ENCODE measurements around the gene PBOV1.

PBOV1 gene

GRCh38 chr6:138248878-138249277 lies 30.6 kb upstream of the PBOV1 start:
- no peak for TF ChIP-seq CTCF (IDR thresholded peaks at IDR 0.05; ENCODE audit: low read depth, low read length)
- in situ Hi-C loops (cut with HindIII; ENCODE audit: low sequenced_read_pairs): no loop called here
- no peak overlapping the region for H3K4me3 ChIP-seq (ENCODE audit: low read depth, low read length)
- no peak for DNase-seq (ENCODE audit: low read depth, low spot score)

GRCh38 chr6:138248011-138248410 lies 29.7 kb upstream of the PBOV1 start:
- in situ Hi-C loops (cut with HindIII; ENCODE audit: low sequenced_read_pairs): no loop called here
- DNase-seq (ENCODE audit: low read depth, low spot score): no peak
- no peak overlapping the region for H3K4me3 ChIP-seq (ENCODE audit: low read depth, low read length)
- TF ChIP-seq CTCF (IDR thresholded peaks at IDR 0.05; ENCODE audit: low read depth, low read length): no peak

- no peak for TF ChIP-seq CTCF (IDR thresholded peaks at IDR 0.05; ENCODE audit: low read depth, low read length)
- DNase-seq (ENCODE audit: low read depth, low spot score): no peak
- in situ Hi-C loops (cut with HindIII; ENCODE audit: low sequenced_read_pairs): no loop called here
- no peak overlapping the region for H3K4me3 ChIP-seq (ENCODE audit: low read depth, low read length)
Measured at GRCh38 chr6:138246650-138247440, 28.6 kb upstream of the PBOV1 start.

- no peak overlapping the region for H3K4me3 ChIP-seq (ENCODE audit: low read depth, low read length)
- no peak for TF ChIP-seq CTCF (IDR thresholded peaks at IDR 0.05; ENCODE audit: low read depth, low read length)
- in situ Hi-C loops (cut with HindIII; ENCODE audit: low sequenced_read_pairs): no loop called here
- peak; percentile 12 for DNase-seq (ENCODE audit: low read depth, low spot score)
Measured at GRCh38 chr6:138245751-138246150, 27.5 kb upstream of the PBOV1 start.

GRCh38 chr6:138242987-138243592 lies 24.8 kb upstream of the PBOV1 start:
- no peak for TF ChIP-seq CTCF (IDR thresholded peaks at IDR 0.05; ENCODE audit: low read depth, low read length)
- no peak overlapping the region for H3K4me3 ChIP-seq (ENCODE audit: low read depth, low read length)
- in situ Hi-C loops (cut with HindIII; ENCODE audit: low sequenced_read_pairs): no loop called here
- no peak for DNase-seq (ENCODE audit: low read depth, low spot score)

- TF ChIP-seq CTCF (IDR thresholded peaks at IDR 0.05; ENCODE audit: low read depth, low read length): no peak
- in situ Hi-C loops (cut with HindIII; ENCODE audit: low sequenced_read_pairs): no loop called here
- H3K4me3 ChIP-seq (ENCODE audit: low read depth, low read length): no peak overlapping the region
- DNase-seq (ENCODE audit: low read depth, low spot score): no peak
Measured at GRCh38 chr6:138241934-138242333, 23.6 kb upstream of the PBOV1 start.
